Adrenal gland (tissue), 12 donors: Measurements from ENCODE around the gene FGF12. TPM values are rescaled to one million over a fixed set of nuclear protein-coding genes. Genes with fewer than 3 reads are reported as not detected.

ENCODE experiments used
- DNase-seq, 7 donors: peaks; one replicate each; pipeline ENCODE4 v3.0.0-alpha.2; 2019 to 2020
- H3K27ac ChIP-seq, 5 donors: fragments of 200-600 bp; sonication (generic) in 4 of 5; 1 replicate in 3 of 5; 2 replicates in 2 of 5; pipeline versions ENCODE4 v1.5.1 to v1.8.0; 2016 to 2020; ENCODE audit warnings: mild to moderate bottlenecking in 1 of 5
- H3K27me3 ChIP-seq: fragments of 200-600 bp; 2 replicates; pipeline ENCODE4 v1.8.0; 2021
- H3K36me3 ChIP-seq, 2 donors: fragments of 200-600 bp; replicated peaks in 1 of 2; 1 replicate in 1 of 2; 2 replicates in 1 of 2; pipeline versions ENCODE4 v1.5.1 to v1.8.0; 2018 to 2022
- H3K4me1 ChIP-seq, 2 donors: fragments of 200-600 bp; replicated peaks in 1 of 2; 1 replicate in 1 of 2; 2 replicates in 1 of 2; pipeline versions ENCODE4 v1.5.1 to v1.8.0; 2018 to 2021
- H3K4me3 ChIP-seq, 4 donors: fragments of 200-600 bp; sonication (generic) in 3 of 4; one replicate each; pipeline ENCODE4 v1.5.1; 2016 to 2018
- H3K9me3 ChIP-seq, 3 donors: fragments of 200-600 bp; sonication (generic) in 1 of 3; replicated peaks in 1 of 3; 1 replicate in 2 of 3; 2 replicates in 1 of 3; pipeline versions ENCODE4 v1.5.1 to v1.8.0; 2016 to 2021
- POLR2A ChIP-seq, 2 donors: fragments of 450-650 bp; IDR thresholded peaks; one replicate each; pipeline ENCODE4 v1.6.1; 2017; ENCODE audit warnings: antibody characterized with exemption in 2 of 2, mild to moderate bottlenecking in 2 of 2, moderate library complexity in 1 of 2
- WGBS, 4 donors: extraction: QIAGEN DNeasy Blood & Tissue Kit in 2 of 4; methylation state at CpG; one replicate each; pipeline versions ENCODE4 v1.1.5 to v1.1.7; 2013 to 2017; 5-methylcytosine and 5-hydroxymethylcytosine counted together
- intact Hi-C, 2 donors: fragments of 100-400 bp; cut with DNase I; formaldehyde crosslinking; loops; one replicate each; pipeline versions ENCODE4 v1.14.1 to v1.15.0; 2022 to 2023
- polyA plus RNA-seq, 3 donors: library from polyadenylated mRNA; stranded (reverse); fragments of 200-250 nt in 2 of 3; fragments of 350-450 nt in 1 of 3; fragmentation: Illumina TruSeq in 1 of 3; extraction: RNeasy Lipid Tissue Mini Kit (QIAGEN cat#74804) in 1 of 3; gene quantifications; one replicate each; pipeline ENCODE4 v1.2.3, GENCODE V29; 2013 to 2014
- total RNA-seq, 9 donors: library from RNA; depleted of rRNA in 4 of 9; stranded (reverse); fragments of >200 nt in 4 of 9; fragments of 120-200 nt in 1 of 9; fragmentation: NEBNext Ultra II Directional in 1 of 9; extraction: Animal tissue kit (Norgen Biotek cat#: 25700) in 1 of 9; gene quantifications; one replicate each; pipeline versions ENCODE4 v1.1.0 to v1.2.4, GENCODE V29; 2013 to 2023
- TF ChIP-seq, protein P1 (sequence below), 6 experiments: fragments of 450-650 bp in 4 of 6; fragments of 200-600 bp in 2 of 6; sonication (generic) in 1 of 6; IDR thresholded peaks; 1 replicate in 5 of 6; 2 replicates in 1 of 6; pipeline versions ENCODE4 v1.5.1 to v1.8.0; 2016 to 2021; ENCODE audit warnings: antibody characterized with exemption in 6 of 6, mild to moderate bottlenecking in 2 of 6, moderate library complexity in 1 of 6
- donor health status: healthy with polysubstance abuse.
- donor health status: Bipolar disorder and iron deficiency.
- donor health status: DM: yes; HTN: yes; CAD: no.
- donor health status: DM: no; HTN: no; CAD: no.
- donor health status: DM: no; HTN: no; CAD: no.
- donor health status: DM: yes; HTN: yes; CAD: no.

The FGF12 gene
- total and polyA plus RNA-seq, 12 donors: 23.3 to 286 (median 81.3) TPM

DNA sequence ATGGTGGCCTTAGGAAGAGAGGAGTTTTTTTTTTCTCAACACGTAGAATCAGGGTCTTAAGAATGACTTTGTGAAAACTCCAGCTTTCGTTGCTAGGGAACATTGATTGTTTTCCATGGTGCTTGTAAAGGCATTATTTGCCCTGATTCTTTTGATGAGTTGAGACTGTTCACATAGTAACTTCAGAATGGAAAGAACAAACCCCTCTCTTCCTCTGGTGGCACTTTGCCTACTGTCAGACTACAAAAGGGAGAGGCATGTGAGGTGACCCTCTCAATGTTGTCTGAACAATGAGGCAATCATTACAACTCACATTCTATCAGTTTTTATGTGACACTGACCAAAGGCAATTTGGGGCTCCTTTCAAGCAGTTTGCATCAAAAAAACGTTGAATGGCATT, 477.8 kb downstream of the FGF12 start:
- 76 to 81% (median 79%) methylated on average over 3 of the region's 3 CpGs for WGBS, 4 donors
- no peak for DNase-seq
- TF ChIP-seq, protein P1, sequence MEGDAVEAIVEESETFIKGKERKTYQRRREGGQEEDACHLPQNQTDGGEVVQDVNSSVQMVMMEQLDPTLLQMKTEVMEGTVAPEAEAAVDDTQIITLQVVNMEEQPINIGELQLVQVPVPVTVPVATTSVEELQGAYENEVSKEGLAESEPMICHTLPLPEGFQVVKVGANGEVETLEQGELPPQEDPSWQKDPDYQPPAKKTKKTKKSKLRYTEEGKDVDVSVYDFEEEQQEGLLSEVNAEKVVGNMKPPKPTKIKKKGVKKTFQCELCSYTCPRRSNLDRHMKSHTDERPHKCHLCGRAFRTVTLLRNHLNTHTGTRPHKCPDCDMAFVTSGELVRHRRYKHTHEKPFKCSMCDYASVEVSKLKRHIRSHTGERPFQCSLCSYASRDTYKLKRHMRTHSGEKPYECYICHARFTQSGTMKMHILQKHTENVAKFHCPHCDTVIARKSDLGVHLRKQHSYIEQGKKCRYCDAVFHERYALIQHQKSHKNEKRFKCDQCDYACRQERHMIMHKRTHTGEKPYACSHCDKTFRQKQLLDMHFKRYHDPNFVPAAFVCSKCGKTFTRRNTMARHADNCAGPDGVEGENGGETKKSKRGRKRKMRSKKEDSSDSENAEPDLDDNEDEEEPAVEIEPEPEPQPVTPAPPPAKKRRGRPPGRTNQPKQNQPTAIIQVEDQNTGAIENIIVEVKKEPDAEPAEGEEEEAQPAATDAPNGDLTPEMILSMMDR (IDR thresholded peaks at IDR 0.05): no peak
- TF ChIP-seq POLR2A (IDR thresholded peaks at IDR 0.05): no peak
- Histone ChIP-seq H3K4me3 (no peak overlapping the region), H3K36me3 (no peaks in the 10 kb centered on the region), H3K9me3 (no peaks in the 10 kb centered on the region), H3K27me3 (no peaks in the 10 kb centered on the region), H3K4me1 (no peaks in the 10 kb centered on the region), H3K27ac (no peak overlapping the region)
- intact Hi-C loops: no loop called here

DNA sequence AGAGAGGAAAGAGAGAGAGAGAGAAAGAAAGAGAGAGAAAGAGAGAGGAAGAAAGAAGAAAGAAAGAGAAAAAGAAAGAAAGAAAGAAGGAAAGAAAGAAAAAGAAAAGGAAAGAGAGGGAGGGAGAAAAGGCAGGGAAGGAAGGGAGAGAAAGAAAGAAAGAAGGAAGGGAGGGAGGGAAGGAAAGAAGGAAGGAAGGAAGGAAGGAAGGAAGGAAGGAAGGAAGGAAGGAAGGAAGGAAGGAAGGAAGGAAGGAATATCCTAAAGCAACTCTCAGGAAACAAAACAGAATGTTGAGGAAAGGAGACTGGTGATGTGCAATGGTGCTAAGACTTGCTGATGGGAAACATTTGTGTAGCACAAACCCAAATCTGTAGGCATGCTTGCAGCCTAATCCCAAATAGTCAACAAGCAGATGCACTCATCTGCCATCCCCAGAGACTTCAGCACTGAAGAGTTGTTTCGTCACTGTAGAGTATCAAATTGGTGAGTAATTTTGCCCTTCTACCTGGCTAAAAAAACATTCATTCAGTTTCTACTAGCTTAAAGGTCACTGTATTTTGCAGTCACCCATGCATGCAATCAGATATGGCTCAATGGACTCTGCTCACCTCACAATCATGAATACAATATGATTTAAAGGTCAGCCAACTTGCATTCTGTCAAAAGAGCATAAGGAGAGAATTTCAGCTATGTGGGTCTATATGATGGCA, 480.3 kb downstream of the FGF12 start:
- H3K9me3 ChIP-seq: no peaks in the 10 kb centered on the region
- TF ChIP-seq, protein P1 (IDR thresholded peaks at IDR 0.05): no peak
- TF ChIP-seq POLR2A (IDR thresholded peaks at IDR 0.05): no peak
- H3K4me1 ChIP-seq: no peaks in the 10 kb centered on the region
- H3K27me3 ChIP-seq: no peaks in the 10 kb centered on the region
- DNase-seq: no peak
- 45 to 64% (median 53%) methylated on average over 1 of the region's 1 CpG for WGBS, 4 donors
- no peak overlapping the region for H3K4me3 ChIP-seq
- H3K36me3 ChIP-seq: no peaks in the 10 kb centered on the region
- H3K27ac ChIP-seq: no peak overlapping the region
- intact Hi-C loops: no loop called here

DNA sequence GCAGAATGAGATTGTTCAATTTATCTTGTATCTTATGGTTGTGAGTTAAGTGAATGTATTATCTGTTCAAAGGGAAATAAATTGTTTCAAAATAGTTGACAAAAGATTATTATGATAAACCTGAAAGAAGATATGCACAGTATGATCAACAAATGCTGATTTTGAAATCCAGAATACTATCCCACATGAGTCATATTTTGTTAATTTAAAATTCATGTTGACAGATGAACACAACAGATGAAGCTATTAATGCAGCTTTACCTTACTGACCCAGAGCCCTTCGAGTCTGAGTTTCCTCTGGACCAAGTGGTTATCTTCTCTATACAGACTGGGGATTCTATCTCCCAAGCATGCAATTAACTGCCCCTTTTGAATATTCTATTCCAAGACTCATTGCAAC, 482.8 kb downstream of the FGF12 start:
- no peak overlapping the region for H3K27ac ChIP-seq
- TF ChIP-seq POLR2A (IDR thresholded peaks at IDR 0.05): no peak
- TF ChIP-seq, protein P1 (IDR thresholded peaks at IDR 0.05): no peak

DNA sequence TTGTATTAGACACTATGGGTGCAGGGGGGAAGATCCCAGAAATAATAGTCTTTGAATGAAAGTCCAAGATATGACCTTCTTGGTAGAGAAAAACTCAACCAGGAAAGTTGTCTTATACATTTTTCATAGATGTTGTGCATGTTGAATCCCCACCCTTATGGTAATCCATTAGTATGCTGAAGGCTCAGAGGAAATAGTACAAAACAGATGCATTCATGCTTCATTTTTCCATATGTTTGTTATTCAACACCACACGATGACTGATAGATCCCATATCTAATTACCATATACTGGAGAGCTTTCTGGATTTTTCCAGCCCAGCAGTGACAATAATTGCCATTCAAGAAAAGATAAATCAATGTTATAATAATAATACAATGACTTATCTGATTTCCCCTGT, 487.4 kb downstream of the FGF12 start:
- no peaks in the 10 kb centered on the region for H3K36me3 ChIP-seq
- H3K9me3 ChIP-seq: no peaks in the 10 kb centered on the region
- no peak overlapping the region for H3K27ac ChIP-seq
- DNase-seq: no peak
- intact Hi-C loops: no loop called here
- TF ChIP-seq, protein P1 (IDR thresholded peaks at IDR 0.05): no peak
- TF ChIP-seq POLR2A (IDR thresholded peaks at IDR 0.05): no peak
- WGBS, 4 donors: 68 to 88% (median 74%) methylated on average over 1 of the region's 1 CpG
- no peaks in the 10 kb centered on the region for H3K4me1 ChIP-seq
- H3K4me3 ChIP-seq: no peak overlapping the region
- no peaks in the 10 kb centered on the region for H3K27me3 ChIP-seq

More for the DNA sequence above, 482.8 kb downstream of the FGF12 start:
- 31 to 52% (median 45%) methylated on average over 1 of the region's 1 CpG for WGBS, 4 donors
- Histone ChIP-seq H3K9me3 (no peaks in the 10 kb centered on the region), H3K27me3 (no peaks in the 10 kb centered on the region), H3K36me3 (no peaks in the 10 kb centered on the region), H3K4me3 (no peak overlapping the region), H3K4me1 (no peaks in the 10 kb centered on the region)
- no peak for DNase-seq
- intact Hi-C loops: no loop called here
